A673 (cell line): ENCODE results near the gene FAM83D.

Experiments used
- EZH2 ChIP-seq: fragments of 200-600 bp; sonication (generic); IDR thresholded peaks from 2 replicates; pipeline ENCODE4 v1.6.1; 2017; ENCODE audit warnings: borderline replicate concordance, low read depth, mild to moderate bottlenecking, mixed read lengths, antibody characterized with exemption, low read length; ENCODE audit not compliant: poor library complexity, severe bottlenecking
- TF ChIP-seq, protein P1 (sequence below): fragments of 300-800, 200-600 bp; sonication (generic); conservative IDR thresholded peaks from 2 replicates; pipeline ENCODE4 v1.5.1; 2017; ENCODE audit warnings: low read depth, mild to moderate bottlenecking, antibody characterized with exemption, low read length, moderate library complexity, mixed read lengths

- TF ChIP-seq EZH2, result no peak
- TF ChIP-seq, protein P1, sequence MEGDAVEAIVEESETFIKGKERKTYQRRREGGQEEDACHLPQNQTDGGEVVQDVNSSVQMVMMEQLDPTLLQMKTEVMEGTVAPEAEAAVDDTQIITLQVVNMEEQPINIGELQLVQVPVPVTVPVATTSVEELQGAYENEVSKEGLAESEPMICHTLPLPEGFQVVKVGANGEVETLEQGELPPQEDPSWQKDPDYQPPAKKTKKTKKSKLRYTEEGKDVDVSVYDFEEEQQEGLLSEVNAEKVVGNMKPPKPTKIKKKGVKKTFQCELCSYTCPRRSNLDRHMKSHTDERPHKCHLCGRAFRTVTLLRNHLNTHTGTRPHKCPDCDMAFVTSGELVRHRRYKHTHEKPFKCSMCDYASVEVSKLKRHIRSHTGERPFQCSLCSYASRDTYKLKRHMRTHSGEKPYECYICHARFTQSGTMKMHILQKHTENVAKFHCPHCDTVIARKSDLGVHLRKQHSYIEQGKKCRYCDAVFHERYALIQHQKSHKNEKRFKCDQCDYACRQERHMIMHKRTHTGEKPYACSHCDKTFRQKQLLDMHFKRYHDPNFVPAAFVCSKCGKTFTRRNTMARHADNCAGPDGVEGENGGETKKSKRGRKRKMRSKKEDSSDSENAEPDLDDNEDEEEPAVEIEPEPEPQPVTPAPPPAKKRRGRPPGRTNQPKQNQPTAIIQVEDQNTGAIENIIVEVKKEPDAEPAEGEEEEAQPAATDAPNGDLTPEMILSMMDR, result no peak
Measured at GRCh38 chr20:38970302-38970701, 44.1 kb downstream of the FAM83D start.
